Activated naive CD8-positive, alpha-beta T cell treated with anti-CD3 and anti-CD28 coated beads, Interleukin-2, amount 10 ng/mL, durations not matched to agents 7 days and 5 days (primary cell): Measurements from ENCODE around the gene FOLR2. TPM values are rescaled to one million over a fixed set of nuclear protein-coding genes. Genes with fewer than 3 reads are reported as not detected.

ENCODE experiments used
- ATAC-seq: fragments of 150-1000 bp; cut with Tn5 transposase; one replicate; pipeline ENCODE4 v1.10.0; 2021; ENCODE audit warnings: low read depth, moderate library complexity
- POLR2A ChIA-PET: fragments of 350-600 bp; sonication (Branson Sonifier 250); formaldehyde crosslinking; loops from one replicate; lab custom pipeline; 2021; ENCODE audit warnings: antibody characterized with exemption; lab: Charles Lee
- DNase-seq: peaks from one replicate; pipeline ENCODE4 v3.0.0; 2021
- H3K27ac Mint-ChIP-seq: one replicate; pipeline ENCODE4 v1.8.0; 2022; ENCODE audit warnings: mild to moderate bottlenecking, mixed read lengths
- H3K27me3 Mint-ChIP-seq: one replicate; pipeline ENCODE4 v1.8.0; 2022; ENCODE audit warnings: mild to moderate bottlenecking, moderate library complexity, mixed read lengths
- H3K36me3 Mint-ChIP-seq: one replicate; pipeline ENCODE4 v1.8.0; 2021; ENCODE audit warnings: mild to moderate bottlenecking, mixed read lengths
- H3K4me1 Mint-ChIP-seq: one replicate; pipeline ENCODE4 v1.8.0; 2021; ENCODE audit warnings: mixed read lengths
- H3K4me3 Mint-ChIP-seq: one replicate; pipeline ENCODE4 v1.8.0; 2022; ENCODE audit warnings: mild to moderate bottlenecking, moderate library complexity, mixed read lengths
- H3K9me3 Mint-ChIP-seq: one replicate; pipeline ENCODE4 v1.8.0; 2021; ENCODE audit warnings: mixed read lengths
- total RNA-seq, 2 experiments: library from RNA; stranded (reverse); gene quantifications; one replicate each; pipeline ENCODE4 v1.2.3, GENCODE V29; 2021

Gene FOLR2
- total RNA-seq, 2 experiments from 2014 or later: 0.33 TPM; not detected in 1

GRCh38 chr11:72243173-72244059 lies 26.8 kb downstream of the FOLR2 start:
- H3K4me3 Mint-ChIP-seq: peak overlapping the region; percentile 50
- H3K27me3 Mint-ChIP-seq: peaks cover 46% of the 10 kb centered on the region
- DNase-seq (peak; percentile 28), ATAC-seq (no peak)
- H3K4me1 Mint-ChIP-seq: peaks cover 18% of the 10 kb centered on the region
- H3K27ac Mint-ChIP-seq: no peak overlapping the region
- peaks cover 1% of the 10 kb centered on the region for H3K9me3 Mint-ChIP-seq
- peaks cover 11% of the 10 kb centered on the region for H3K36me3 Mint-ChIP-seq
- POLR2A ChIA-PET: no interaction called here

GRCh38 chr11:72244060-72244360 lies 27.4 kb downstream of the FOLR2 start, which contains the start of gene PHOX2A:
Gene PHOX2A (minus strand): TSS chr11:72244176. CDS start chr11:72244004, 172 bp downstream.
- no peak for ATAC-seq
- Mint-ChIP-seq H3K27ac (no peak within 1 kb of the TSS), H3K4me1 (peaks cover 16% of the 10 kb centered on the region), H3K4me3 (peak within 1 kb of the TSS; percentile 50), H3K27me3 (peaks cover 43% of the 10 kb centered on the region), H3K9me3 (peaks cover 1% of the 10 kb centered on the region), H3K36me3 (peaks cover 7% of the 10 kb centered on the region)
- peak; percentile 36 for DNase-seq
- POLR2A ChIA-PET: no interaction called here

GRCh38 chr11:72244361-72245262 lies 28.0 kb downstream of the FOLR2 start:
- Mint-ChIP-seq H3K4me1 (peaks cover 13% of the 10 kb centered on the region), H3K27ac (no peak overlapping the region), H3K9me3 (peaks cover 1% of the 10 kb centered on the region), H3K27me3 (peaks cover 37% of the 10 kb centered on the region), H3K4me3 (no peak overlapping the region), H3K36me3 (peaks cover 7% of the 10 kb centered on the region)
- no peak for ATAC-seq
- DNase-seq: no peak
- POLR2A ChIA-PET: interaction anchor here (1.9 kb wide), 1 partner anchor 21 kb away, joined by 5 read pairs; no protein-coding TSS in a partner anchor

GRCh38 chr11:72245263-72245816 lies 28.7 kb downstream of the FOLR2 start:
- ATAC-seq: no peak
- peaks cover 6% of the 10 kb centered on the region for H3K36me3 Mint-ChIP-seq
- peaks cover 35% of the 10 kb centered on the region for H3K27me3 Mint-ChIP-seq
- H3K27ac Mint-ChIP-seq: no peak overlapping the region
- DNase-seq: no peak
- peaks cover 12% of the 10 kb centered on the region for H3K4me1 Mint-ChIP-seq
- H3K4me3 Mint-ChIP-seq: no peak overlapping the region
- peaks cover 1% of the 10 kb centered on the region for H3K9me3 Mint-ChIP-seq
- POLR2A ChIA-PET: interaction anchor here (1.9 kb wide), 1 partner anchor 22 kb away, joined by 5 read pairs; no protein-coding TSS in a partner anchor

GRCh38 chr11:72247584-72247983 lies 31.0 kb downstream of the FOLR2 start:
- POLR2A ChIA-PET: no interaction called here
- H3K9me3 Mint-ChIP-seq: peaks cover 1% of the 10 kb centered on the region
- H3K27ac Mint-ChIP-seq: no peak overlapping the region
- ATAC-seq: no peak
- H3K4me1 Mint-ChIP-seq: peaks cover 6% of the 10 kb centered on the region
- H3K4me3 Mint-ChIP-seq: no peak overlapping the region
- no peak for DNase-seq
- H3K36me3 Mint-ChIP-seq: peaks cover 3% of the 10 kb centered on the region
- peaks cover 15% of the 10 kb centered on the region for H3K27me3 Mint-ChIP-seq

GRCh38 chr11:72249961-72250360 lies 33.4 kb downstream of the FOLR2 start:
- POLR2A ChIA-PET: no interaction called here
- peaks cover 16% of the 10 kb centered on the region for H3K27me3 Mint-ChIP-seq
- no peaks in the 10 kb centered on the region for H3K9me3 Mint-ChIP-seq
- H3K36me3 Mint-ChIP-seq: no peaks in the 10 kb centered on the region
- ATAC-seq: no peak
- no peak overlapping the region for H3K27ac Mint-ChIP-seq
- H3K4me1 Mint-ChIP-seq: no peaks in the 10 kb centered on the region
- DNase-seq: no peak
- no peak overlapping the region for H3K4me3 Mint-ChIP-seq

GRCh38 chr11:72250661-72251464 lies 34.3 kb downstream of the FOLR2 start:
- H3K27ac Mint-ChIP-seq: no peak overlapping the region
- no peaks in the 10 kb centered on the region for H3K9me3 Mint-ChIP-seq
- H3K4me1 Mint-ChIP-seq: no peaks in the 10 kb centered on the region
- POLR2A ChIA-PET: no interaction called here
- peaks cover 19% of the 10 kb centered on the region for H3K27me3 Mint-ChIP-seq
- no peak overlapping the region for H3K4me3 Mint-ChIP-seq
- H3K36me3 Mint-ChIP-seq: no peaks in the 10 kb centered on the region
- DNase-seq: no peak
- ATAC-seq: no peak

- H3K27me3 Mint-ChIP-seq: peaks cover 19% of the 10 kb centered on the region
- no peaks in the 10 kb centered on the region for H3K36me3 Mint-ChIP-seq
- DNase-seq (no peak), ATAC-seq (no peak)
- no peak overlapping the region for H3K4me3 Mint-ChIP-seq
- H3K27ac Mint-ChIP-seq: no peak overlapping the region
- H3K4me1 Mint-ChIP-seq: no peaks in the 10 kb centered on the region
- POLR2A ChIA-PET: no interaction called here
- no peaks in the 10 kb centered on the region for H3K9me3 Mint-ChIP-seq
Observed at GRCh38 chr11:72251614-72252013, 35.0 kb downstream of the FOLR2 start.

GRCh38 chr11:72253392-72253791 lies 36.8 kb downstream of the FOLR2 start:
- POLR2A ChIA-PET: no interaction called here
- Mint-ChIP-seq H3K4me3 (no peak overlapping the region), H3K36me3 (no peaks in the 10 kb centered on the region), H3K27ac (no peak overlapping the region), H3K9me3 (no peaks in the 10 kb centered on the region), H3K27me3 (peaks cover 18% of the 10 kb centered on the region), H3K4me1 (no peaks in the 10 kb centered on the region)
- ATAC-seq (no peak), DNase-seq (no peak)

GRCh38 chr11:72254299-72254993 lies 37.9 kb downstream of the FOLR2 start:
- H3K36me3 Mint-ChIP-seq: no peaks in the 10 kb centered on the region
- POLR2A ChIA-PET: no interaction called here
- H3K27me3 Mint-ChIP-seq: peaks cover 17% of the 10 kb centered on the region
- ATAC-seq: no peak
- H3K4me1 Mint-ChIP-seq: no peaks in the 10 kb centered on the region
- no peak overlapping the region for H3K4me3 Mint-ChIP-seq
- no peak overlapping the region for H3K27ac Mint-ChIP-seq
- no peak for DNase-seq
- no peaks in the 10 kb centered on the region for H3K9me3 Mint-ChIP-seq

GRCh38 chr11:72257570-72257969 lies 41.0 kb downstream of the FOLR2 start:
- Mint-ChIP-seq H3K4me1 (no peaks in the 10 kb centered on the region), H3K27ac (no peak overlapping the region), H3K27me3 (peaks cover 27% of the 10 kb centered on the region), H3K9me3 (no peaks in the 10 kb centered on the region), H3K36me3 (no peaks in the 10 kb centered on the region), H3K4me3 (no peak overlapping the region)
- POLR2A ChIA-PET: no interaction called here
- ATAC-seq: no peak
- no peak for DNase-seq

GRCh38 chr11:72259490-72259889 lies 42.9 kb downstream of the FOLR2 start:
- Mint-ChIP-seq H3K36me3 (no peaks in the 10 kb centered on the region), H3K9me3 (no peaks in the 10 kb centered on the region), H3K27ac (no peak overlapping the region), H3K4me1 (peaks cover 7% of the 10 kb centered on the region), H3K4me3 (no peak overlapping the region), H3K27me3 (peaks cover 23% of the 10 kb centered on the region)
- DNase-seq (no peak), ATAC-seq (no peak)
- POLR2A ChIA-PET: no interaction called here
